ENCODE results near the gene PHF21A. TPM values are rescaled to one million over a fixed set of nuclear protein-coding genes. Genes with fewer than 3 reads are reported as not detected.

Gene PHF21A
- total and polyA plus RNA-seq, 2 of the 8 experiments (the other 6 are each of a cell fraction or from before 2014, with no cell fraction given): 17.6 to 40.3 TPM

DNA sequence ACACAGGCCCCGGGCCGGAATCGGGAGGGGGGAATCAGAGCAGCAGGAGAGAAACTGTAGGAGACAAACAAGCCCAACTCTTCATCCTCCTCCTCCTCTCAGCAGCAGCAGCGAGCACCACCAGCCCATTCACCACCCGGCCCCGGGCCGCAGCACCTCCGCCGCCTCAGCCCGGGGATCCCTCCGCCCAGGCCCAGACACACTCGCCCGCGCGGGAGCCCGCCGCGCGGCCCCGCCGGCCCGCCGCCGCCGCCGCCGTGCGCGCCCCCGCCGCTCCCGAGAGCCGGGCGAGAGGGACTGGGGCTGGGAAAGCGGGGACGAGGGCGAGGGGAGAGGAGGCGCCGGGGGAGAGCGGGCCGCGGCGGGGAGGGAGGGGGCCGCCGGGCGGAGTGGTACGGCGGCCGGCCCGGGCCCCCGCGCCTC, at the start of gene PHF21A (continued):
- TF ChIP-seq, protein P1, sequence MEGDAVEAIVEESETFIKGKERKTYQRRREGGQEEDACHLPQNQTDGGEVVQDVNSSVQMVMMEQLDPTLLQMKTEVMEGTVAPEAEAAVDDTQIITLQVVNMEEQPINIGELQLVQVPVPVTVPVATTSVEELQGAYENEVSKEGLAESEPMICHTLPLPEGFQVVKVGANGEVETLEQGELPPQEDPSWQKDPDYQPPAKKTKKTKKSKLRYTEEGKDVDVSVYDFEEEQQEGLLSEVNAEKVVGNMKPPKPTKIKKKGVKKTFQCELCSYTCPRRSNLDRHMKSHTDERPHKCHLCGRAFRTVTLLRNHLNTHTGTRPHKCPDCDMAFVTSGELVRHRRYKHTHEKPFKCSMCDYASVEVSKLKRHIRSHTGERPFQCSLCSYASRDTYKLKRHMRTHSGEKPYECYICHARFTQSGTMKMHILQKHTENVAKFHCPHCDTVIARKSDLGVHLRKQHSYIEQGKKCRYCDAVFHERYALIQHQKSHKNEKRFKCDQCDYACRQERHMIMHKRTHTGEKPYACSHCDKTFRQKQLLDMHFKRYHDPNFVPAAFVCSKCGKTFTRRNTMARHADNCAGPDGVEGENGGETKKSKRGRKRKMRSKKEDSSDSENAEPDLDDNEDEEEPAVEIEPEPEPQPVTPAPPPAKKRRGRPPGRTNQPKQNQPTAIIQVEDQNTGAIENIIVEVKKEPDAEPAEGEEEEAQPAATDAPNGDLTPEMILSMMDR (IDR thresholded peaks at IDR 0.05; ENCODE audit: control extremely low read depth in 1 of 3, insufficient read depth in 1 of 3, low read depth in 1 of 3, low read length in 3 of 3): no peak
- no peak for TF ChIP-seq NANOG (IDR thresholded peaks at IDR 0.05; ENCODE audit: insufficient read depth, low read depth, low read length, poor library complexity, severe bottlenecking)
- peak; percentile 38 for TF ChIP-seq TAF7 (optimal IDR thresholded peaks at IDR 0.05; ENCODE audit: borderline replicate concordance, low read depth, low read length)
- TF ChIP-seq POLR2AphosphoS5 (IDR thresholded peaks at IDR 0.05; ENCODE audit: low read depth, low read length): no peak; the same call in 1 of the 2 replicates
- TF ChIP-seq JUN (IDR thresholded peaks at IDR 0.05; ENCODE audit: low read depth, low read length): no peak
- TF ChIP-seq RBBP5 (IDR thresholded peaks at IDR 0.05; ENCODE audit: borderline replicate concordance, low read depth, low read length): no peak; the same call in 1 of the 2 replicates
- no peak for TF ChIP-seq JUND (IDR thresholded peaks at IDR 0.05; ENCODE audit: low read length)
- no peak for TF ChIP-seq SRF (IDR thresholded peaks at IDR 0.05; ENCODE audit: low read depth, low read length)
- TF ChIP-seq POLR2A (IDR thresholded peaks at IDR 0.05; ENCODE audit: control extremely low read depth in 1 of 2, low read depth in 2 of 2, low read length in 2 of 2): peak in 1 of 2 experiments; percentile 8; a peak in 2 of 3 replicates
- no peak for TF ChIP-seq RFX5 (IDR thresholded peaks at IDR 0.05; ENCODE audit: borderline replicate concordance, low read depth, low read length)
- TF ChIP-seq RAD21 (IDR thresholded peaks at IDR 0.05 in 1 of 2, conservative IDR thresholded peaks at IDR 0.05 in 1 of 2; ENCODE audit: low read depth in 2 of 2, low read length in 2 of 2): no peak
- TF ChIP-seq, protein P2, sequence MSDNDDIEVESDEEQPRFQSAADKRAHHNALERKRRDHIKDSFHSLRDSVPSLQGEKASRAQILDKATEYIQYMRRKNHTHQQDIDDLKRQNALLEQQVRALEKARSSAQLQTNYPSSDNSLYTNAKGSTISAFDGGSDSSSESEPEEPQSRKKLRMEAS (IDR thresholded peaks at IDR 0.05): peak; percentile 34; the same call in 1 of the 2 replicates
- no peak for TF ChIP-seq BCL11A (IDR thresholded peaks at IDR 0.05; ENCODE audit: low read depth in 2 of 2, low read length in 2 of 2)
- TF ChIP-seq NRF1 (IDR thresholded peaks at IDR 0.05; ENCODE audit: low read depth, low read length): no peak
- TF ChIP-seq TEAD4 (IDR thresholded peaks at IDR 0.05; ENCODE audit: low read depth, low read length): peak; percentile 21; the same call in 1 of the 2 replicates
